NB4 (cell line): Measurements from ENCODE around the gene RPL27A.

Experiments used
- CTCF ChIP-seq: IDR thresholded peaks from one replicate; pipeline ENCODE4 v1.5.1; 2012; ENCODE audit warnings: low read depth, low read length
- MAX ChIP-seq: IDR thresholded peaks from 2 replicates; pipeline ENCODE4 v1.6.1; 2011; ENCODE audit warnings: low read depth, low read length
- POLR2A ChIP-seq: IDR thresholded peaks from 2 replicates; pipeline ENCODE4 v1.6.1; 2011; ENCODE audit warnings: mild to moderate bottlenecking; ENCODE audit not compliant: insufficient read length; ENCODE audit errors: extremely low read depth

- TF ChIP-seq CTCF = no peak
- no peak for TF ChIP-seq POLR2A
- no peak for TF ChIP-seq MAX
Measured at GRCh38 chr11:8739309-8739793, 56.8 kb downstream of the RPL27A start.
